ENCODE results near the gene FUBP3.

FUBP3 gene, protein sequence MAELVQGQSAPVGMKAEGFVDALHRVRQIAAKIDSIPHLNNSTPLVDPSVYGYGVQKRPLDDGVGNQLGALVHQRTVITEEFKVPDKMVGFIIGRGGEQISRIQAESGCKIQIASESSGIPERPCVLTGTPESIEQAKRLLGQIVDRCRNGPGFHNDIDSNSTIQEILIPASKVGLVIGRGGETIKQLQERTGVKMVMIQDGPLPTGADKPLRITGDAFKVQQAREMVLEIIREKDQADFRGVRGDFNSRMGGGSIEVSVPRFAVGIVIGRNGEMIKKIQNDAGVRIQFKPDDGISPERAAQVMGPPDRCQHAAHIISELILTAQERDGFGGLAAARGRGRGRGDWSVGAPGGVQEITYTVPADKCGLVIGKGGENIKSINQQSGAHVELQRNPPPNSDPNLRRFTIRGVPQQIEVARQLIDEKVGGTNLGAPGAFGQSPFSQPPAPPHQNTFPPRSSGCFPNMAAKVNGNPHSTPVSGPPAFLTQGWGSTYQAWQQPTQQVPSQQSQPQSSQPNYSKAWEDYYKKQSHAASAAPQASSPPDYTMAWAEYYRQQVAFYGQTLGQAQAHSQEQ

DNA sequence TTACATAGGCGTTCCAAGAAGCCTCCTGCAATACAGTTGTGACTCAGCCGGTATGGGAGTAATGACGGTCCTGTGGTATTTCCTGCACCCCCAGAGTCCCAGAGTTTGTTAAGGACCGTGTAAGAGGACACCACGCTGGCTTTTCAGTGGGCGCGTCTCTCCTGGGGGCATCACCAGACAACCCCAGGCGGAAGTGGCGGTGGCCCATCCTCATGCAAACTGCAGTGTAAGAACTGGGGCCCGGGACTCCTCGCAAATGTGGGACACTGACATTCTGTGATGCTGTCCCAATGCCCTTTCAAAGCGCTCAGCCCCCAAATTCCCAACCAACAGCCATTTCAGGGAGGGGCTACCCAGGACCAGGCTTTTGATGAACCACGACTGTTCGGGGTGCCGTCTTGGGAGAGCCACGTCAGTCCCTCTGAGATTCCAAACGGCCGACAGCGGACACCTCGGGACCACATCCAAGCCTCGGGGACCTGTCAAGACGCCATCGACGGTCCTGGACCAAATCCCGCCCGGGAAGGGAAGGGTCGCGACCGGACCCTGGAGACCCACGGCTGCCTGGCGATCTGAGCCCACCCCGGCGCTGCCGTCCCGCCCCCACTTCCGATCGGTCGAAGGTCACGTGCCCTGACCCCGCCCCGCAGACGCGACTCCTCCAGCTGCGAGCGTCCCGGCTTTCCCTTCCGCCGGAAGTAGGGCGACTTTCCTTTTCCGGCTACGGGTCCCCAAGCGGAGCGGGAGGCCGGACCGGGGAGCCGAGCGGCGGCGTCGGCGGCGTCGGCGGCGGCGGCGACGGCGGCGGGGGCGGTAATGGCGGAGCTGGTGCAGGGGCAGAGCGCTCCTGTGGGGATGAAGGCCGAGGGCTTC, at the start of gene FUBP3:
Gene FUBP3, plus strand, starts transcription at position 713 of the 873 bp plus-strand sequence. Its CDS starts 104 bp downstream, at position 817.
- DNase-seq, result peak; percentile 74

DNA sequence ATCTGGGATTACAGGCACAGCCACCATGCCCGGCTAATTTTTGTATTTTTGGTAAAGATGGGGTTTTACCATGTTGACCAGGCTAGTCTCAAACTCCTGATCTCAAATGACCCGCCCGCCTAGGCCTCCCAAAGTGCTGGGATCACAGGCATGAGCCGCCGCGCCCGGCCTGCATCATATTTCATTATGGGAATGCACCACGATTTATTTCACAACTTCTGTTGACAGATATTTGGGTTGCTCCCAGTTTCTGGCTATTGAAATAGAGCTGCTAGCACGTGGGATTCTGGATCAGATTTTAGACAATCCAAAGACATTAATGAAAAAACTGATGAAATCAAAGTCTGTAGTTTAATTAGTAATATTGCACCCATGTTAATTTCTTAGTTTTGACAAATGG, 48.4 kb upstream of the FUBP3 start:
- DNase-seq, result no peak

- no peak for DNase-seq
Observed at GRCh38 chr9:130531670-130532069, 47.7 kb upstream of the FUBP3 start.

- DNase-seq, result no peak
Observed at GRCh38 chr9:130532426-130533080, 46.8 kb upstream of the FUBP3 start.

DNA sequence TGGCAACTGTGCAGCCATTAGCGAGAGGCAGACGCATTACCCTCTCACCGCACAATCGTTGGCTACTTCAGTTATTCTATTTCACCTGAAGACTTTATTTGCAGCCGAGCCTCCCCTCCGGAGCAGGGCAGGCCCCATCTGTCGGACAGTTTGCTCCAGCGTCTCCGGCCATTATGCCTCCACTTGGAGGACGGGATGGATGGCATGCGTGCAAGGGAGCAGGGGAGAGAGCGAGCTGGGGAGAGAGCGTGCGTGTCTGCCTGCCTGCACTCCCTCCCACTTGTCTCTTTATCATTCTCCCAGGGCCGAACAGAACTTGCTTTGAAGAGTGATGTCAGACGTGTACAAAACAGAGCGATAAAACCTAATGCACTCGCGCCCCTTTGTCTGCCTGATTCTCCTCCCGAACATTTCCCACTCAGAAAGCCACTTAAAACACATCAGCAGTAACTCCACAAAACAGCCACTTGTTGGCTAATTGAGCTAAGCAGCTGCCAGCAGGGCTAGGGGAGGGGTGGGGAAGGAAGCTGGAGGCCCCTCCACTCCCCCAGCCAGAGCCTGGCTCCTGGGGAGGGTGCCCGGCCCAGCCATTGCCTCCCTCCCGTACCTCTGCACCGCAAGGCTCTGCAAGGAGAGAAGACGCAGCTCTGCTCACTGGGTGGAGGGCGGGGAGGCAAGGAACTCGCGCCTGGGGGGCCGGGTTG, 43.4 kb upstream of the FUBP3 start:
- DNase-seq, result peak; percentile 73

DNA sequence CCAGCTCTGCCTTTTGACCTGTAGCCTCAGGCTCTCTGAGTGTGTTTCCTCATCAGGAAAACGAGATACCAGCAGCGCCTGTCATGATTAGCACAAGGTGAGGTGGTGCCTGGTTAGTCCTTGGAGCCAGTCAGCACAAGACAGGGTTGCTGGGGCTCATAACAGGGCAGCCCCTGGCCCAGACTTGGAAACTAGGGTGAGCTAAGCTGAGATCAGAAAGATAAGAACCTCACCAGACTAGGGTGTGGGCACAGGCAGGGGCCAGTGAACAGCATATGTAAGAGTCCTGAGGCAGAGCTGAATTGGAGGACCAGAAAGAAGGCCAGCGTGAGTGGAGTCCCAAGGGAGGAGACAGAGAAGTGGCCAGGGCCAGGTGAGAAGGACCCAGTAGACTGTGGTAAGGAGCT, 42.7 kb upstream of the FUBP3 start:
- DNase-seq, result no peak

- no peak for DNase-seq
Observed at GRCh38 chr9:130537346-130538050, 41.9 kb upstream of the FUBP3 start.

DNA sequence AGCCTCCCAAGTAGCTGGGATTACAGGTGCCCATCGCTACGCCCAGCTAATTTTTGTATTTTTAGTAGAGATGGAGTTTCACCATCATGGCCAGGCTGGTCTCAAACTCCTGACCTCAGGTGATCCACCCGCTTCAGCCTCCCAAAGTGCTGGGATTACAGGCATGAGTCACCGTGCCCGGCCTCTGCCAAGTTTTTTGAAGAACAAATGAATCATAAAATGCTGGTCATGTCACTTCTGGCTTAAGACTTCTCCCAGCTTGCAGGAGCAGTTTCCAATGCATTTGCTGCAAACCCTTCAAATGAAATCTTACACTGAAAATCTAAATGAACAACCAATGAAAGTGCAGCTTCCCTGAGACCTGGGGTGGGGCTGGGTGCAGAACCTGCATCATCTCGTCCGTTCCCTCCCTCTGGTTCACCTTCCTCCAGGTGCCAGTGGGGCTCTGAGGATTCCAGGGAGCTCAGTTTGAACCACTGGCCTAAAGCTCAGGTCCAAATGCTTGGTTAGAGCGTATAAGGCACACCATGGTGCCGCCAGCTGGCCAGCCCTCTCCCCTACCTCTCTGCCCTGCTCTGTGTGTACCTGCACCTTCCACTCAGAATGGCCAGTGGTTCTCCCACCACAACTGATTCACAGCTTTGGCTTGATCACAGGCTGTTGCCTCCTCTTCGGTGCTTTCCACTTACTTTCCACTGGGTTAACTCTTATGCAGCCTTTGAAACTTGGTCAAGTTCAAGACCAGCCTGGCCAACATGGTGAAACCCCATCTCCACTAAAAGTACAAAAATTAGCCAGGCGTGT, 39.8 kb upstream of the FUBP3 start:
- DNase-seq, result no peak

DNA sequence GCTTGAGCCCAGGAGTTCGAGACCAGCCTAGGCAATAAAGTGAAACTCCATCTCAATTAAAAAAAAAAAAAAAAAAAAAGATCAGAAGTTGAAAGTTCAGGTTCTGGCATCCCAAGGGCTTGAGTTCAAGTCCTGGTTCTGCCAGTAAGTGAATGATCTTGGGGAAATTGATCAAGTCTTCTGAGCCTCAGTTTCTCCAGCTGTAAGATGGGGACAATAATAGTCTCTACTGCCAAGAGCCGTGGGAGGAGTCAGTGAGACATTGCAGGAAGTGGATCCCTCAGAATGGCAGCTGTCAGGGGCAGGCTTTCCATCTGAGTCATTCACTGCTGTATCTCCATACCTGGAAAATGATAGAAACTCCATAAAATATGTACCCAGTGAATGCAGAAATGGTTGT, 37.8 kb upstream of the FUBP3 start:
- DNase-seq, result no peak

- no peak for DNase-seq
Observed at GRCh38 chr9:130542038-130542437, 37.3 kb upstream of the FUBP3 start.

GRCh38 chr9:130542457-130543228, 36.7 kb upstream of the FUBP3 start:
- no peak for DNase-seq

GRCh38 chr9:130543368-130543767, 36.0 kb upstream of the FUBP3 start:
- DNase-seq, result no peak

DNA sequence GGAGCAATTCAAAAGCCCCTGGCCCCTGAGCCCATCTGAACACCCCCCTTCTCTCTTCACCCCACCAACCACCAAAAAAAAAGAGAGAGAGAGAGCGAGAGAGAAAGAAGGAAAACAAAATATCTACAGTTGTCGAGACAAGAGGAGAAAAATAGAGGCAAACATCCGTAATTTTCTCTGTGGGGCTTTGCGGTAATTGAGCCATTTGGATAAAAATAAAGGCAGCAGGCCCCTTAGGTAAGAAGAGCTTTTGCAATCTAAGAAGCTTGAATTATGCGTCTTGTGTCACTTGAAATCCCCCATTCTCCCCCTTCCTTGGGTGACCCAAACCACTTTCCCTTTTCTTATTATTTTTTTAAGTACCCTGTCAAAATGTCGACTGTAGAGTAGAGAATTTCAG, 35.5 kb upstream of the FUBP3 start:
- no peak for DNase-seq

DNA sequence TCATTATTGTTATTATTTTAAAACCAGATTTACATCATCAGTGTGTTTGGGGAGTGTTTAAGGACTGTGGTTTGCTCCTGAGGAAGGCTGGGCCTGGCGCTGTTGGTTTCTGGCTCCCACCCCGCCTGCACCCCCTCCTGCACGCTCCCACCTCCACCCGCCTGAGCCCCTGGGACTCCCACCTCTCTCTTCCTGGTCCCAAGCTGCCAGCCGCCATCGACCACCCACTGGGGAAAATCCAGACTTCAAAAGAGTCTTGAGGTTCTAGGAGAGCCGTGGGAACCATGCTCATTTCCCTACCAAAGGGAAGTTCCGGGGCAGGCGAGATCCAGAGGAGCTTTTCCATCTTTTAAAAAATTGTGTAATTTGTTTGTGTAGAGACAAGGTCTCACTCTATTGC, 35.0 kb upstream of the FUBP3 start:
- no peak for DNase-seq

DNA sequence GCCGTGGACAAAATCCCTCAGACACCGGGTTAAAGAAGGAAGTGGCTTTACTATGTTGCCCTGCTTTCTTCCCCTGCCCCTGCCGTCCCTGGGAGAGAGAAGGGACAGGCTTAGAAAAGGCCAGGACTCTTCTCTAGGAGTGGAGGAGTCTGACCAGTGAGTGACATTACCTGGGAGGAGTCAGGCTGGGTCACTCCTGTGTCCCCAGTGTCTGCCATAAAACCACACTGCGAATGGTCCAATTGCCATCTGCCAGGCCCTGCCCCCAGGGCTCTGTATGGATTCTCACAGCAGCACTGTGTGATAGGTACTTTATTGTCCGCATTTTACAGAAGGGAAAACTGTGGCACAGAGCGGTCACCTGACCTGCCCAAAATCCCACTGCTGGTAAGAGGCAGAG, 31.3 kb upstream of the FUBP3 start:
- DNase-seq, result no peak

DNA sequence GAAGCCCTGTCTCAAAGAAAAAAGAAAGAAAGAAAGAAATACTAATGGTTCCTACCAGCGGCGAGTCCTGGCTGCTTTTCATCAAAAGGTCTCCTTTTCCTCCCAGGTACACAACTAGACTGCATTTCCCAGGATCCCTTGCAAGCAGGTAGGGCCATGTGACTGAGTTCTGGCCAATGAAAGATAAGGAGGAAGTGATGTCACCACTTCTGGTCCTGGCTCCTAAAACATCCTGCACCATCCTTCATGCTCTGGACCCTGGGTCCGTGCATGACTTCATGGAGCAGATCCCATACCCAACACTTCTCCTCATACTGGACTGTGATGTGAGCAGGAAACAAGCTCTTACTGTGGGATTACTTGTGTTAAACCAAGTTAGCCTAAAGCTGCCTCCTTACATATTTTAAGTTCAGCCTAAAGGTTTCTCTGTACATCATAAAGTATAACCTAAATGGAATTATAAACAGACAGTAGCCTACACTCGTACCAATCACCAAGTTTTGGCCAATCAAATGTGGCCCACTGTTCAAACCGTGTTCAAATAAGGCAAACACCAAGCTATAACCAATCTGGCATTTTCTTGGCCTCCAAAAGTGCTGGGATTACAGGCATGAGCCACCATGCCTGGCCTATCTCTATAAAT, 30.2 kb upstream of the FUBP3 start:
- DNase-seq, result peak; percentile 4

DNA sequence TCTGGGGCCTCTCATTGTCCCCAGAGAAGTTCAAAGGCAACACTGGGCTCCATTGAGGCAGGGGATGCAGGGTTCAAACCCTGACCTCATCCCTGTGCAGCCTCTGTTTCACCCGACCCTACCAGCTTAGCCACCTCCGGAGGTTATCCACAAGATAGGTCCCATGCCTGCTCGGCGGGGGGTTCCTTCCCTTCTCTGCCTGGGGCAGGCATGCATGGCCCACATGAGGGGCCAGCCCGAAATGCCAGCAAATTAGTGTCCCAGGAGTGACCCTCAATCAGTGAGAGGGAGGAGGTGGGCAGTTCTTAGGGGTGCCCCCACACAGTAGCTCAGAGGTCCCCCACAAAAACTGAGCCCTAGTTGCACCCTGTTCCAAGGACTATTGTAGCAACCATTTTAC, 24.8 kb upstream of the FUBP3 start:
- no peak for DNase-seq

DNA sequence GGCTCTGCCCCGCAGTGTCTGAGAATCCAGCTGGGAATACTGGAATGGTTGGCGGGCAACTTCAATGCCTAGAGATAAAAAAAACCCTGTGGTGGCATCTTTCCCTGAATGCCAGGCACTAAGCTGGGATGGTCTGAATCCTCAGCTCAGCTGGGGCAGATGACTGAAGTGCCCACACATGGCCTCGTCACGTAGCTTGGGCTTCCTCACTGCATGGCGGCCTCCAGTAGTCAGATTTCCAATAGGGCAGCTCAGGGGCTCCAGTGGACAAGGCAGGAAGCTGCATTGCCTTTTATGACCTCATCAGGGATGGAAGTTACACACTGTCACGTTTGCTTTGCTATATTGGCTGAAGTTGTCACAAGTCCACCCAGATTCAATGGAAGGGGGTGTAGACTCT, 24.3 kb upstream of the FUBP3 start:
- DNase-seq, result no peak

- DNase-seq, result no peak
Observed at GRCh38 chr9:130555968-130556367, 23.4 kb upstream of the FUBP3 start.

Measured in NCI-H2029 treated with DMSO at 0.1 percent for 48 hours (cell line).